ENCODE results near the gene DSE. TPM values are rescaled to one million over a fixed set of nuclear protein-coding genes. Genes with fewer than 3 reads are reported as not detected.
A peak's percentile ranks its signal among the peaks of the same experiment; 100 is the strongest.

The DSE gene
- total RNA-seq, 4 donors from 2014 or later = 22.2 to 32.8 (median 30.5) TPM

DNA sequence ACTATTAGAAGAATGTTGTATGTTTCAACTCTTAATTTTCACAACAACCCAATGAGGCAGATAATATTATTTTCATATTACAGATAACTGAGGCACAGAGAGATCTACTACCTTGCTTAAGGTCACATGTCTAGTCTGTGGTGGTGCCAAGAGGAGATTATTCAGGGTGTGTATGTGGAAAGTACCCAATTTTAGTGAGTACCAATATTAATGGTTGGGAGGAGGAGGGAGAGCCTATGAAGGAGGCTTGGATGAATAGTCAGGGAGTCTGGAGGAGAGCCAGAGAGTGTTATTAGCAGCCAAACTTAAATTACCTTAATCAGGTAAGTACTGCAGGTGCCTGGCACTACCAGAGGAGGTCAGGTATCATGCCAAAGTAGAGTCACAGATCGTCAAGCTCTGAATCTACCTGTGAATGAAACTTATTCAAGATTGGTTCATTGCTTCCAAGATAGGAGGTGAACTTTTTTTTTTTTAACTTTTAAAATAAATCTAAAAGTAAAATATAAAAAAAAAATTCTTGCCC is 79.5 kb downstream of the DSE start:
- Histone ChIP-seq H3K27ac (no peak overlapping the region), H3K4me3 (replicated peaks in 1 of 3) (no peak overlapping the region), H3K27me3 (no peaks in the 10 kb centered on the region), H3K36me3 (no peaks in the 10 kb centered on the region), H3K4me1 (peaks cover 0 to 4% of the 10 kb centered on the region in 2 donors), H3K9me3 (no peaks in the 10 kb centered on the region)
- TF ChIP-seq, protein P1, sequence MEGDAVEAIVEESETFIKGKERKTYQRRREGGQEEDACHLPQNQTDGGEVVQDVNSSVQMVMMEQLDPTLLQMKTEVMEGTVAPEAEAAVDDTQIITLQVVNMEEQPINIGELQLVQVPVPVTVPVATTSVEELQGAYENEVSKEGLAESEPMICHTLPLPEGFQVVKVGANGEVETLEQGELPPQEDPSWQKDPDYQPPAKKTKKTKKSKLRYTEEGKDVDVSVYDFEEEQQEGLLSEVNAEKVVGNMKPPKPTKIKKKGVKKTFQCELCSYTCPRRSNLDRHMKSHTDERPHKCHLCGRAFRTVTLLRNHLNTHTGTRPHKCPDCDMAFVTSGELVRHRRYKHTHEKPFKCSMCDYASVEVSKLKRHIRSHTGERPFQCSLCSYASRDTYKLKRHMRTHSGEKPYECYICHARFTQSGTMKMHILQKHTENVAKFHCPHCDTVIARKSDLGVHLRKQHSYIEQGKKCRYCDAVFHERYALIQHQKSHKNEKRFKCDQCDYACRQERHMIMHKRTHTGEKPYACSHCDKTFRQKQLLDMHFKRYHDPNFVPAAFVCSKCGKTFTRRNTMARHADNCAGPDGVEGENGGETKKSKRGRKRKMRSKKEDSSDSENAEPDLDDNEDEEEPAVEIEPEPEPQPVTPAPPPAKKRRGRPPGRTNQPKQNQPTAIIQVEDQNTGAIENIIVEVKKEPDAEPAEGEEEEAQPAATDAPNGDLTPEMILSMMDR (IDR thresholded peaks at IDR 0.05) = no peak
- no peak for TF ChIP-seq POLR2A (IDR thresholded peaks at IDR 0.05)
- intact Hi-C loops (cut with DNase I) = no loop called here
- DNase-seq = peak; percentile 54 to 59
- WGBS, 2 donors = 27 to 41% methylated on average over 1 of the region's 1 CpG

GRCh38 chr6:116450769-116451740 is 80.3 kb downstream of the DSE start:
- no peaks in the 10 kb centered on the region for H3K27me3 ChIP-seq
- no peak overlapping the region for H3K27ac ChIP-seq
- peaks cover 0 to 4% of the 10 kb centered on the region in 2 donors for H3K4me1 ChIP-seq
- DNase-seq = peak; percentile 54 to 62
- H3K9me3 ChIP-seq = no peaks in the 10 kb centered on the region
- intact Hi-C loops (cut with DNase I) = no loop called here
- 82 to 84% methylated on average over 9 of the region's 9 CpGs for WGBS, 2 donors
- no peaks in the 10 kb centered on the region for H3K36me3 ChIP-seq
- no peak overlapping the region for H3K4me3 ChIP-seq (replicated peaks in 1 of 3)
- TF ChIP-seq, protein P1 (IDR thresholded peaks at IDR 0.05) = no peak
- TF ChIP-seq POLR2A (IDR thresholded peaks at IDR 0.05) = no peak

- Histone ChIP-seq H3K27ac (no peak overlapping the region), H3K27me3 (no peaks in the 10 kb centered on the region), H3K4me1 (peaks cover 0 to 3% of the 10 kb centered on the region in 2 donors), H3K36me3 (no peaks in the 10 kb centered on the region), H3K9me3 (no peaks in the 10 kb centered on the region), H3K4me3 (replicated peaks in 1 of 3) (no peak overlapping the region)
- no peak for DNase-seq
- TF ChIP-seq, protein P1 (IDR thresholded peaks at IDR 0.05) = no peak
- TF ChIP-seq POLR2A (IDR thresholded peaks at IDR 0.05) = no peak
- intact Hi-C loops (cut with DNase I) = no loop called here
Observed at GRCh38 chr6:116451916-116452315, 81.2 kb downstream of the DSE start.

DNA sequence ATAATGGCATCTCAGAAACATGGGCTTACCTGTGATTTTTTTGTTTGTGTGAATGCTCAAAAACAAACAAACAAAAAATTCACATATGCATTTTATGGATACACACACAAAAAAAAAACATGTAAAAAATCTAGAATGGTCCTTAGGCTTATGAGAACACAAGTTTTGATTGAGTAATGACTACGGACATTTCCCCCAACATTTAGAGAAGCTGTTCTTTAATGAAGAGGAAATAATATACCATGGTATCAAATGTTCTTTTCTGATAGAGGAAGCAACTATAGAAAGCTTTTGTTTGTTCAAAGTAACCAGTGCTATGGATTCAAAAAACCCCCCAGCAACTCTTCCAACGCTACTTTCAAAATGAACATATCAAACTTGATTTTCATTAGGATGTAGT is 81.8 kb downstream of the DSE start:
- Histone ChIP-seq H3K4me1 (no peaks in the 10 kb centered on the region), H3K4me3 (replicated peaks in 1 of 3) (no peak overlapping the region), H3K9me3 (no peaks in the 10 kb centered on the region), H3K36me3 (no peaks in the 10 kb centered on the region), H3K27me3 (no peaks in the 10 kb centered on the region), H3K27ac (no peak overlapping the region)
- WGBS, 2 donors = 91 to 93% methylated on average over 2 of the region's 2 CpGs
- TF ChIP-seq POLR2A (IDR thresholded peaks at IDR 0.05) = no peak
- TF ChIP-seq, protein P1 (IDR thresholded peaks at IDR 0.05) = no peak
- DNase-seq = no peak
- intact Hi-C loops (cut with DNase I) = no loop called here

GRCh38 chr6:116456106-116456505 is 85.4 kb downstream of the DSE start:
- Histone ChIP-seq H3K9me3 (no peaks in the 10 kb centered on the region), H3K4me1 (no peaks in the 10 kb centered on the region), H3K27me3 (no peaks in the 10 kb centered on the region), H3K27ac (no peak overlapping the region), H3K4me3 (replicated peaks in 1 of 3) (no peak overlapping the region), H3K36me3 (no peaks in the 10 kb centered on the region)
- no peak for DNase-seq
- intact Hi-C loops (cut with DNase I) = no loop called here
- no peak for TF ChIP-seq POLR2A (IDR thresholded peaks at IDR 0.05)
- TF ChIP-seq, protein P1 (IDR thresholded peaks at IDR 0.05) = no peak
- WGBS, 2 donors = 87 to 88% methylated on average over 3 of the region's 3 CpGs
